ENCODE data around the gene SLC51B. TPM values are rescaled to one million over a fixed set of nuclear protein-coding genes. Genes with fewer than 3 reads are reported as not detected.
"Not testable (repeated sequence)": the region's sequence is repeated elsewhere in the genome, so short reads cannot be mapped to it uniquely, and the experiment has no call there.

SLC51B gene
- total RNA-seq, 1 experiment from 2014 or later = not detected

DNA sequence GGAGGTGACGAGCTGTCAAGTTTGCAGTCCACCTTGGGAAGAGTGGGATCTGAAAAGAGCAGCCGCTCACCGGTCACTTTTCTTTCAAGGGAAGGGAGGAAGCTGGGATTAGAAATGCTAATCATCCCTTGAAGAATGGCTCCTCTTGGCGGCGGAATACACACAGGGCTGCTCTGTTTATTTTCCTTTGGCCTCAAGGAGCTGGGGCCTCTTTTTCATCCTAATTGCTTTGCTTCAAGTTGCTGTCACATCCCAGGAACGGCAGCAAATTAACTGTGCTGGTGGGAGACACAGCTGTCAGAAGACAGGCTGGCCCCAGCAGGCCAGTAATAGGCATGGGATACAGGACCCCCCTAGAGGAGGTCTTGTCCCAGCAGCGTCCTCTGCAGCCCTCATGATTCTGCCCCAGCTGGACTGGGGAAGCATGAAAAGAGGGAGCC is 38.1 kb downstream of the SLC51B start:
- no peak for DNase-seq (ENCODE audit: low spot score)

DNA sequence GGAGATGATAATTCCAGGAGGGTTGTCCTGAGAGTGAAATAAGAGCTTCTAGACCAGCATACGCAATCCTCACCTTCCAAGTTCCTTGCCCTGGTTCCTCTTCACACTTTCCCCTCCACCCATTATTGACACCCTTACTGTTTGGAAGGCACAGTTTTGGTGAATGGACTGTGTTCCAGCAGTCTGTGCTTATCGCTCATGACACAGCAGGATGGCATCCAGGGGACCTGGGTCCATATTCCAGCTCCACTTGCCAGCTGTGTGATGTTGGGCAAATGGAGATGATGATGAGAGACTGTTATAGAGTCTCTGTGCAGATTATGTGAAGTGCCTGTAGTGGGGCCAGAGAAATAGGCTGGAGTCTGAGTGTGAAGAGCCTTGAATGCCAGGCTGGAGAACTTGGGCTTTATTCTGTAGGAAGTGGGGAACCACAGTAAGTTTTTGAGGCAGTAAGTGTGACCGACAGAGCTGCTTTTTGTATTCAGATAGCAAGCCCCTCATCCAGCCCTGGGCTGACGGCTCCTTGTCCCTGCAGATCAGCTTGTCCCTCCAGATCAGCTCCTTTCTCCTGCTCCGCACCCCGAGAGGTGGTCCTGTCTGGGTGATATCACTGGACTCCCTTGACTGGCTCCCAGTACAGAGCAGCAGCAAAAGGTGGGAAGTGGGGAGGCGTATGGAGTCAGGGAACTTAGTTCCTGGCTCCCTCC is 39.5 kb downstream of the SLC51B start:
- no peak for DNase-seq (ENCODE audit: low spot score)

DNA sequence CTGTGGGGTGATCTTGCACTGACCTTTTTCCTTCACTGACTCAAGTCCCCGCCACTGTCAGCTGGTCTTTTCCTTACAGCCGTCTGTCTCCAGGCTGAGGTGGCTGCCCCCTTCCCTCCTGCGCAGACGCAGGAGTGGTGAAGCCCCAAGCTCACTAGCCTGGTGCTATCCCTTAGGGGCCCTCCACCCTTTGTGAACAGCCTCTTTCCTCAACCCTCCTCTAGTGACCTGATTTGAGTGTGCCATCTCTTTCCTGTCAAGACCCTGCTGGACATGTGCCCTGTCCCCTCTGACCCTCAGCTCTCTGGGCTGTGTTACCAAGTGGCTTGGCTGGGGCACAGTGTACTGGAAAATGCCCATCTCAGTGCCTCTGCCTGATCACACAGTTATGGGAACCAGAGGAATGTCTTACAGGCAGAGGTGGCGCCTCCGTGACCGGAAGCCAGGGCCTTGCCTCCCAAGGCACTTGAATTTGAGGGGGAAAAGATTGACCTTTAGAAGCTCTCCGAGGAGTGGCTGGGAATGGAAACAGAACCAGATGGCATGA is 40.1 kb downstream of the SLC51B start:
- DNase-seq (ENCODE audit: low spot score) = no peak

DNA sequence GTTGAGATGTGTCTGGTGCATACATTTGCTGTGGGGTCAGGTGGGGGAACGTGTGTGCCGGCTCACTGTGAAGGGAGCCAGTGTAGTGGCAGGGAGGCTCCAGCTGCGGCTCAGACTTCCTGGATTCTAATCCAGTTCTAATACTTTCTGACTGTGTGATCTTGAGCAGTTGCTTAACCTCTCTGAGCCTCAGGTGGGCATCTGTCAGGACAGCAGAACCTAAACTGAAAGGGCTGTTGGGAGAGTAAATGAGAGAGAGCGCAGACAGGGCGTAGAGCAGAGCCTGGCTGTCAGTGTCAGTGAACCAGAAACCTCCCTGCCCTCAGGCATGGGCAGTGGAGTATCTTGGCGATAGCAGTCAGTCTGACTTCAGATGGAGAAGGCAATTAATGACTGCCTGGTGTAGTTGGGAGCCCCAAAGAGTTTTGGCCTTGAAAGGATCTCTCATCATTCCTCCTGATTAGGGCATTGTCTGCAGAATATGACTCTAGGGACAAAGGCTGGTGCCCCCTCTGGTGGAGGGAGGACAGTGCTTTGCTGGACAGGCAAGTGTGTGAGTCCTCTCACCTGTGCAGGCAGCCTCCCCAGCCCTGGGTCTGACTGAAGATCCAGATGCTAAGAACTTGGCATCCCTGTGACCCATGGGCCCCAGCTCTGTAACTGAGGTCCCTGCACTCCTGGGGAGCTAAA is 40.9 kb downstream of the SLC51B start:
- peak; percentile 17 for DNase-seq (ENCODE audit: low spot score)

DNA sequence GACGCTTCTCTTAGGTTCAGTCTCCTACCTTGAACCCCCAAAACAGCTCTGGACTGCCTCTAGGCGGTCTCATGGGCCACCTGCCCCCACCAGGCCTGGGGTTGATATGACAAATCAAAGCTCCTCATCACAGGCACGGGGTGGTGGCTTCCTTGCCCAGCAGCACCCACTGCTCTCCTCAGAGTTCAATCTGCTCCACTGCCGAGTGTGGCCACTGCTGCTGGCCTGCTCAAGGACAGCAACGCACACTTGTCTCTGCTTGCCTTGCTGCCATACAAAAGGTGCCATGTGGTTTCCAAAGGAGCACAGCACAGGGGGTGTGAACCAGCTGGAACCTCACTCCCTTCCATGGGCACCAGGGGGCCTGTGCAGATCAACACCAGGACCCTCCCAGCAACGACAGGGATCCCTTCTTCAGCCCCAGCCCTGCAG is 41.5 kb downstream of the SLC51B start:
- DNase-seq (ENCODE audit: low spot score) = no peak

DNA sequence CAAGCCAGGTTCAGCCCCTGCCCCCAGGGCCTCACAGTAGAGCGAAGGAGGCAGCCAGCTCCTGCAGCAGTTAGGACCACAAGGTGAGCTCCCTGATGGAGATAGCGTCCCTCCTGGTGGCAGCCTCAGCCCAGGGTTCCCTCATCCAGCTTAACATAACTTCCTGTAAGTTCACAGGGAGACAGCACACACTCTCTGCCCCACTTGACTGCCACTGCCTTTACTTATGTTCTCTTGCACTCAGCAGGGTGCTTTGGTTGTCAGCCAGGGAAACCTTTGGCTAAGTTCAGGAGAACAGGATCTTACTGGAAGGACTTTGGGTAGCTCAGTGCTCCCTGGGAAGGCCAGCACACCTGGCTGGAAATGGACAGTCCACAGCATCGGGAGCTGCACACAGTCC is 42.2 kb downstream of the SLC51B start:
- DNase-seq (ENCODE audit: low spot score) = no peak

DNA sequence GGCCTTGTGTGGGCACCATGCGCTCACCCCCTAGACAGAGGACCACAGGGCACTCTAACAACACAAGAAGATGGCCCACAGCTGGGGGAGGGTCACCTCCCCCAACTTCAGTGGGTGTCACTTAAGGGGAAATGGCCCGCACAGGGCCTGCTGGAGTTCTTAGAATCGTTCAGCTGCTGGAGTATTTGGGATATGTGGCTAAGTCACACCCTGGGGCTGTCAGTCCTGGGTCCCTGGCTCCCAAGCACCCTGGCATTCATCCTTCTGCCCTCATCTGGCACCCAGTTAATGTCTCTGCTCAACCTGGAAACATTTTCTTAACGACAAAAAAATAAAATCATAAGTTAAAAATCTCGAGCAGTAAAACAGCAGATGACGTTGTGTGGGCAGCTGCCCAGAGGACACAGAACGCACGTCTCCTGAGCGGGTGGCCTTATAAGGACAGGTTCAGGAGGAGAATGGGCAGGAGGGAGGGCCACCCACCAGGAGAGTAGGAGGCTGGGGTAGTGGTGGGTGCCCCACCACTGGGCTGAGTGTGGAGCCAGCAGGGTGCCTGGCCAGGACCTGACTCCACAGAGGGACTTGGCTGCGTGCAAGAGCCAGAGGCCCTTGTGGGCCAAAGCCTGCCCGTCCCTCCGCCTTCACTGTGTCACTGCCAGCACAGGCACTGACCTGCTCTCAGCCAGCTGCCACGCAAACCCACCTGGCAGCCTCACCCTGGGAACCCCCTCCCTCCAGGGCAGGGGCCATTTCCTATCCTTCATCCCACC is 42.9 kb downstream of the SLC51B start:
- no peak for DNase-seq (ENCODE audit: low spot score)

DNA sequence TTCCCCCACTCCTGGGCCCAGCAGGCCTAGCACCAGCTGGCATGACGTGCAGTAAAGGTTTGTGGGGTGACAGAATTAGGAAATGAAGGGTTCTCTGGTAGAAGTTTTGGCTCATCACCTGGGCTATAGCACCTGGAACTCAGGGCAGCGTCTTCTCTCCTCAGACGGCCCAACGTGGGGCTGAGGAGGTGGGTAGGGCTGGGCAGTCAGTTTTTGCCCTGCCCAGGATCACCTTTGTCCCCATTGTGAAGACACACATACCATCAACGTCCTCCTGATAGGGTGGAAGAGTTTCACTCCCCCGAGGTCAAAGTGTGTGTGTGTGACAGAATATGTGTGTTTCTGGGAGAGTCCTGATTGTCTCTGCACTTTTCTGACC is 43.4 kb downstream of the SLC51B start:
- DNase-seq (ENCODE audit: low spot score) = no peak

DNA sequence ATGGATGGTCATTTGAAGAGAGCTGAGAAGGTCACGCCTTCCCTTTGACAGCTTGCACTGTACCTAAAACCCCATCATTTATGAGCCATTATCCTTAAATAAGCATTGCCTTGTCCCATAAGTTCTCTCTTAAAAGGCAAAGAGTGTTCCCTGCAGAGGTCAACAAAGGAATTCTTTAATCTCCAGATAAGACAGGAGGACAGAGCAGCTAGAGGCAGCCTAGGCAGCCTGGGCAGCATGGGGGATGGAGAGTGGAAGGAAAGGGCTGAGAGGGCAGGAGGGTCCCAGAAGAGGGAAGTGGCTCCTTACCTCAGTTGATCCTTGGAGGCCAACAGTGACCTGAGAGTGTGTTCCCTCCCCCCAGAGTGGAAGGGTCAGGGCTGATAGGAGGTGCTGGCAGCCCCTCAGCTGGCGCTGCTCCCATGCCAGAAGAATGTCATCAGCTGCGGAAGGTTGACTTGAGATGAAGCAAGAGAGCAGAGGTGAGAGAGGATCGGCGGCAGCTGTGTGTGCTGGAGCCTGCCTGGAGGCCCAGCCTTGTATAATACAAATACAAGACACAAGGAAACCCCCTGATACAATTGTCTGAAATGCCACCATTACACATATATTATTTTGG is 44.1 kb downstream of the SLC51B start:
- DNase-seq (ENCODE audit: low spot score) = no peak

DNA sequence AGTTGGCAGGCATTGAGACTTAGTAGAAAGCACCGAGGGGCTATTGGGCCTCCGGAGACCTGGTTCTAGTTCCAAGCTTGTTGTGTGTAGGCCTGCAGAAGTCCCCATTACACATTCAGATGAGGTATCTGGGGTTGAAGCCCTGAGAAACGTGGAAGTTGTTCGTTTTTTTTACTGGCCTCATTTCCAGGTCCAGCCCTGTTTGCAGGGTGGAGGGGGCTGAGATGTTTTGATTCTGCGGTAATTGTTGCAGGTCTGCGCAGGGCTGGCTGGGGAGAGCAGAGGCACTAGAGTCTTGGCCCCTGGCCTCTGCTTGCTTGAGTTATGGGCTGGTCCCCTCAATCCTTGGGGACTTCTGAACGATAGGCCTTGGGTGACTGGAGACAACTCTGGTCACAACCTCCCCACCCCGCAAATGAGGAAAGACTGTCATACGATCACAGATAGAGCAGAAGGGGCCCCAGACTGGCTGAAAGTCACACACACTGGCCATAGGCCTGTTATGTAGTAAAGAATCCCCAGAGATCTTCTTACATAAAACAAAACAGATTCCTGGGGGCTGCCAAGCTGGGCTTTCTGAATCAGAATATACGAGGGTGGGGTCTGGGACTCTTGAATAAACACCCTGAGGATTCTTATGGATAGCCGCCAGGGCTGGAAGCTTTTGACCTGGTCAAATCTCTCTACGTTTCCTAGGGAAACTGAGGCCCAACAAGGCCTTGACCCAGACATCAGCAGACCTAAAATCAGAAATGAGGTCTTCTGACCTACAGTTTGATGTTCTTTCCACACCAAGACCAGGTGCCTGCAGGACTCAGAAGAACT is 47.0 kb downstream of the SLC51B start:
- DNase-seq (ENCODE audit: low spot score) = no peak

DNA sequence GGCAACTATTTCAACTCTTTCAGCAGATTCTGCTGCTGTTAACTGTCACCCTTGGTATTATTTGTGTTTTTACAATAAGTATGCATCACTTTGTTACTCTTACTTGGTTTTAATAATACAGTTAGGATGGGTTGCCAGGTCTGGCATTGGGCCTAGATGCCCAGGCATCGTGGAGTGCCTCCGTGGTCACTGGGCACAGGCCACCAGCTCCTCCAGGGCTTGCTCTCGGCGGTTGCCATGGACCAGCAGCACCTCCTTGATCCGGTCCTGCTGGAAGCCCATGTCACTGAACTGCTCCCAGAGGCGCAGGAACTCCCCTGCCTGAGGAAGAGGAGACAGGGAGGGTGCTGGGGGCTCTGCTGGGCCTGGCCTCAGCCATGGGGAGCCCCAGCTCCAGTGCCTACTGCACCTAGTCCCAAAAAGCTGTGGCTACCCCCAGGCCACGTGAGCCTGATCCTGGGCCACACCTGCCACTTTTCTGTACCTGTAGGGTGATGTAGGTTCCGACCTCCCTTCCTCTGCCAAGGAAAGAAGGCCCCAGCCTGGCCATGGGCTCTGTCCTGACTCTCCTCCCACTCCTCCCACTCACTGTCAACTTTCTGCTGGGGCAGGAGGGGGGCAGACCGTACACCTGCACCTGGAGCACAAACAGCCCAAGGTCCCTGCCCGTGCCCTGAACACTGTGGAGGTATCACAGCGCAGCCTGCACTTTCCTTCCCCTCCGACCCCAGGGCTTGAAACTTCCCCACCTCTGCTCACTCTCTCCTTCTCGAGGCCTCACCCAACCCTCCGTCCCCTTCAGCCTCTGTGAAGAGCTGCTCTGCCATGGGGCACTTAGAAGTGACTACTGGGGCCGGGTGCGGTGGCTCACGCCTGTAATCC is 48.0 kb downstream of the SLC51B start:
- no peak for DNase-seq (ENCODE audit: low spot score)

DNA sequence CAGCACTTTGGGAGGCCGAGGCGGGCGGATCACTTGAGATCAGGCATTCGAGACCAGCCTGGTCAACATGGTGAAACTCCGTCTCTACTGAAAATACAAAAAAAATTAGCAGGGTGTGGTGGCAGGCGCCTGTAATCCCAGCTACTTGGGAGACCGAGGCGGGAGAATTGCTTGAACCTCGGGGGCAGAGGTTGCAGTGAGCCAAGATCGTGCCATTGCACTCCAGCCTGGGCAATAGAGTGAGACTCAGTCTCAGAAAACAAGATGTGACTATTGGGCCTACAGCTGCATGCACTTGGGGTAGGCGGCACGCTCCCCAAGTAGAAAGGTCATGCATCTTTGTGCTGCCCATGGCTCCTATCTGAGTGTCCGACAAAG is 48.6 kb downstream of the SLC51B start:
- DNase-seq (ENCODE audit: low spot score) = not testable (repeated sequence)

DNA sequence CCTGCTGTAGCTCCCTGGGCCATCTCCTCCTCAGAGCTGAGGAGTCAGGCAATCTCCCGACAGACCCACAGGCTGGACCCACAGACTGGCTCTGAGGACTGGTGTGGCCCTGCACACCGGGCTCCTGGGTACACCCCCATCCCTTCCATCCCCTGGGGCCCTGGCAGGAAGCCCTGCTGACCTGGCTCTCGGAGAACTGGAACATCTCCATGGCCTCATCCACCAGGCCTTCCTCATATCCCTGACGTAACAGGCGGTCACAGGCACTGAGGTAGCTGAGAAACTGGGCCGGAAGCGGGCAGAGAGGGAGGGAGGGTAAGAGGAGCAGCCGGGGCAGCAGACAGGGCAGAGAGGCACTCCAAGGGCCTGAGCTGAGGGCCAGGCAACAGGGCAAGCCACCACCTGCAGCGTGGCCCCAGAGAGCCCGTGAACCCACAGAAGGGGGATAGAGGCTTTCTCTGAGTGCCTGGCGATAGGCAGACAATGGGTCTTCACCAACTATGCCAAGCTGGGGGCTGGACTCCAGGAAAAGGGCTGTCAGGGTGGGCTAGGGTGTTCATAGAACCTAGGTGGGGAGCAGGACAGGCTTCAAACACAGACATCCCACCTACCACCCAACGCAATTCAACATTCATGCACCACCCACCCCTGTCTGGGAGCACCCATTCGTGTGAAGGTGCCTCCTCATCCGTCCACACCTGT is 49.3 kb downstream of the SLC51B start:
- no peak for DNase-seq (ENCODE audit: low spot score)

DNA sequence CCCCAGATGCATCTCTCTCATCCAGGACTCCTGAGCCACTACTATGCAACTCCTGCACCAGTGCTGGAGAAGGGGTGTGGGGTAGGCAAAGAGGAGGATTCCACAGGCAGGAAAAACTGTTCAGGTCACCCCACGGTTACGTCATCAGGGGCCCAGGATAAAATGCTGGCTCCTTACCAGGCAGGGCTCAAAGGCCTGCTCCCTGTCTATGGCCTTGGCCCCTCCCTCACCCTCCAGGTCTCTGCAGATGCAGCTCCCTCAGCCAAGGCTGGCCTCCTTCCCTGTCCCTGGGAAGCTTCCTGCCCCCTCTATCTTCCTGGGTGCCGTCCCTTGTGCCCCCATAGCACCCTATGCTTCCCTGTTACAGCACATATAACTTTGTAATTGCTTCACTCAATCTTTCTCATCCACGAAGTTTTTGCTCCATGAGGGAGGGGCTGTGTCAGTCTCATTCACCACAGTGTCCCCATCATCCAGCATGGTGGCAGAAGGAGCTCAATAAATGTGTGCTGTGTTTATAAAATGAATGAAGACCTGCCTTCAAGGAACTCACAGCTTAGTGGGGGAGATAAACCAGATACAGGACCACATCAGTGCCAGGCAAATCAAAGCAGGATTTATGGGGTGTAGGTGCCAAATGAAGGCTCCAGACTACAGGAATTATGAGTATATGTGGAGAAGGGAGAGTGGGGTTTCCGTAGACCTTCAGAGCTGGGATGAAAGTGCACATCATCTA is 50.0 kb downstream of the SLC51B start:
- no peak for DNase-seq (ENCODE audit: low spot score)

DNA sequence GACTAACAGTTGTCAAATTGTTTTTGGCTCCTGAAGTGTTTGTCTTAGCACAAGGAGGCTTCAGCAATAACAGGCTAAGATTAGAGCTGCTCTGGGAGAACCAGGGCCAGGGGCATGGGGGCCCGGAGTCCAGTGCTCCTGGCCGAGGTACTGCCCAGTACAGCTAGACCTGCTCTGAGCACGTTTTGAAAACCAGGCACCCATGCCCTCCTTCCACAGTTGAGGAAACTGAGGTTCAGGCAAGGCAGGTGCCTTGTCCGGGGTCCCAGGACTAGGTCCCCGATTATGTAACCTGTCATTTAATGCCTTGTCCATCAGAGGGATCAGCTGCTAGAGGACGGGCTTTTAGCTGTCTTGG is 50.5 kb downstream of the SLC51B start:
- no peak for DNase-seq (ENCODE audit: low spot score)

DNA sequence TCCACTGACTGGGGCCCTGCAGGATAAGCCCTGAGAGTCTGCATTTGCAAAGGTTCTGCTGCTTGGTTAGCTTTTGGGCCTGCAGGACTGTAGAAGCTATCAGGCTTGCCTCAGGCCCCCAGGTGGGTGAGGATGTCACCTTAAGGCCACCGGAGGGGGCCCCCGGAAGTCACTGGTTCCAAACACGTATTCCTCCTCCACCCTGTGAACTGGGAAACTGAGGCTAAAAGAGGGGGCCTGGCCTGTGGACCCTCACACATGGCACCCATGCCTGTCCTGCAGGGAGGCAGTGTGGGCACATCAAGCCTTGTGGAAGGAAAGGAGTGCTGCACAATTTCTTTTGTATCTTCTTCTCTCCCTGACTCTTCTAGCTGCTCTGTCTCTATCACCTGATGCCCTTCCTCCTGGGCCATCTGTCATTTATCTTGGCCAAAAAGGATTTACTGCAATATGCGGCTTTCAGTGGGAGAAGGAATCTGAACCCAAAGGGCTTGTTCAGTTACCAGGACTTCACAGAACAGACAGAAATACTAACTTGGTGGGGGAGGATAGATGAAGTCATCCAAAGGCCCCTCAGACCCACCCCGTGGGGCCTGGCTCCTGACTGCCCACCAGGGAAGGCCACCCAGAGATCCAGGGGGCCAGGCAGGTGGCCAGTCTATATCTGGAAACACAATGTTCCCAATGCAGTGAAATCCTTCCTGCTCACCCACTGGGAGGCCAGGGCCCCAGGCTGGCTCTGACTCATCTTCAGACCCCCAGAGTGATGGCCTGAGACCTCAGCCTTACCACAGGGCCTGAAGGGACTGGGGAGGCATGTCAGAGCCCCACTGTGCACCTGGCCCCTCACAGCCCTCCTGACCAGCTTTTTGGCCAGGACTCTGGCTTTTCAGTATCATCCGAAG is 51.5 kb downstream of the SLC51B start:
- DNase-seq (ENCODE audit: low spot score) = peak; percentile 9

DNA sequence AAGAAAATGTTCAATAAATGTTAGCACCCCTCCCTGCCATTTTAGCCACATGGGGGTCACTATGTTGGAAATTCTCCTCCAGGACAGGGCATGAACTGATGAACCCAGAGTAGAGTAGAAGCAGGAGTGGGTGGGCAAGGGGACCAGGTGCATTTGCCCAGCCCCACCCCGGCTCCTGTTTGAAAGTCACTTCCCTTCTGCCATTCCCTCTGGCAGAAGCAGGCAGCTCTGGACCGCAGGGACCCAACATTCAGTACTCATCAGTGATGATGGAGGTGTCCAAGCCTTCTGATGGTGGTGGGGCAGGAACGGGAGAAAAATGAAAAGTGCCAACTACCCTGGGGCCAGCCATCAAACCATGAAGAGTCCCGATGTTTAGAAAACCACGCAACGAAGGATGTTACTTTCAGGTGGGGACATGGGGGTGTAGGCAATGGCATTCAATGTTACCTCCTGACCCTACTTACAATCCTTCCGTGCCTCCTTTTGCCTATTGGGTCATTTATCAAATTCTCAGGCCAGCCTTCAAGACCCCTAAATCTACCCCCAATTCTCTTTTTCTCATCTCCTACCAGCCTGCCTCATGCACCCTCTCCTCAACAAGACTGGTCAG is 52.6 kb downstream of the SLC51B start:
- DNase-seq (ENCODE audit: low spot score) = no peak
